Measurements from ENCODE around the gene NCOA3.
A peak's percentile ranks its signal among the peaks of the same experiment; 100 is the strongest.

Gene NCOA3

GRCh38 chr20:47648943-47649342 is 147.3 kb downstream of the NCOA3 start:
- no peak for DNase-seq

GRCh38 chr20:47652301-47652700 is 150.6 kb downstream of the NCOA3 start:
- no peak for DNase-seq

- DNase-seq, result no peak
Measured at GRCh38 chr20:47652794-47653193, 151.1 kb downstream of the NCOA3 start.

DNA sequence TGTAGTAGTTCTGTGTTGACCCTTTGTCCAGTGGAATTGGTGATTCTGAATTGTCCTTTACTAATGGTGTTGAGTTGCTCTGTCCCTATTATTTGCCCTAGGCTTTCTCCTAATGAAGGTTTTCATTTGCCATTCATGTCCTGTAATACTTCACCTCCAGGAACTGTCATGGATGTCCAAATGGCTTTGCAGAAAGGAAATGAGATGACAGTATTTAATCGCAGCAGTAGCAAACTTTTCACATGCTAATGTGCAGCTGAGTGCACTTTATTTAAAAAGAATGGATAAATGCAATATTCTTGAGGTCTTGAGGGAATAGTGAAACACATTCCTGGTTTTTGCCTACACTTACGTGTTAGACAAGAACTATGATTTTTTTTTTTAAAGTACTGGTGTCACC is 152.2 kb downstream of the NCOA3 start:
- no peak for DNase-seq

- DNase-seq, result no peak
Measured at GRCh38 chr20:47654370-47654769, 152.7 kb downstream of the NCOA3 start.

DNA sequence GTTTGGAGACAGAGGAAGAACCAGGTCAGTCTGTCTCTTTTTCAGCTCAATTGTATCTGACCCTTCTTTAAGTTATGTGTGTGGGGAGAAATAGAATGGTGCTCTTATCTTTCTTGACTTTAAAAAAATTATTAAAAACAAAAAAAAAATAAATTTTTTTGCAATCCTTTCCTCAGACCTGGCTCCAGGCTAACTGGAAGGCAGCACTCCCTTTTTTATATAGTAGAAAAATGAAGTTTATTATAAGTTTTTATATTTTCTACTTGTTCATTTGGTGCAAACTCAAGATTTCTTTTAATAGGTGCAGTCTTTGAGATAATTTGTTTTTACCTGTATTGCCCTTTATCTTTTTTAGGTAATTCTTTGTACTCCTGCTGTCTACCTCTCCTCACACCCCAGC is 153.9 kb downstream of the NCOA3 start:
- no peak for DNase-seq

DNA sequence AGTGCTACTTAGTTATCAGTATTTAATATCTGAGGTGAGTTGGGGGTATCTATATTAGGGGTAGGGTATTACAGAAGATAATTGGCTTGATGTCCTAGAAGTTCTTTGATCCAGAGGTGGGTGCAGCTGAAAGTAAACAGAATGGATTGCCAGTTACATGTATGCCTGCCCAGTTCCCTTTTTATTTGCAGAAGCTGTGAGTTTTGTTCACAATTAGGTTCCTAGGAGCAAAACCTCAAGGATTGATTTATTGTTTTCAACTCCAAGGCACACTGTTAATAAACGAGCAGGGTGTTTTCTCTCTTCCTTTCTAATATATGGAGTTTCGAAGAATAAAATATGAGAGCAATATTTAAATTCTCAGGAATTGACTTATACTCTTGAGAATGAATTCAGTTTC is 154.6 kb downstream of the NCOA3 start:
- no peak for DNase-seq

GRCh38 chr20:47659904-47660601 is 158.4 kb downstream of the NCOA3 start:
- DNase-seq, result no peak

DNA sequence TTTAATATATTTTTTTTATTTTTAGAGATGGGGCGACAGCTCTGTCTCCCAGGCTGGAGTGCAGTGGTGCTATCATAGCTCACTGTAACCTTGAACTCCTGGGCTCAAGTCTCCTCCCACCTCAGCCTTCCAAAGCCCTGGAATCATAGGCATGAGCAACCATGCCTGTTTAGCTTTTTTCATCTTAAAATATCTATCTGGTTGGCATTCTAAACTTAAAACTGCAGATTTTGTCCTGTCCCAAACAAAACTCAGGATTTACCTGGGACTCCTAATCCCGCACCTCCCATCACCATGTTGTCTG is 158.9 kb downstream of the NCOA3 start:
- DNase-seq, result no peak

GRCh38 chr20:47660983-47661700 is 159.5 kb downstream of the NCOA3 start:
- DNase-seq, result no peak

DNA sequence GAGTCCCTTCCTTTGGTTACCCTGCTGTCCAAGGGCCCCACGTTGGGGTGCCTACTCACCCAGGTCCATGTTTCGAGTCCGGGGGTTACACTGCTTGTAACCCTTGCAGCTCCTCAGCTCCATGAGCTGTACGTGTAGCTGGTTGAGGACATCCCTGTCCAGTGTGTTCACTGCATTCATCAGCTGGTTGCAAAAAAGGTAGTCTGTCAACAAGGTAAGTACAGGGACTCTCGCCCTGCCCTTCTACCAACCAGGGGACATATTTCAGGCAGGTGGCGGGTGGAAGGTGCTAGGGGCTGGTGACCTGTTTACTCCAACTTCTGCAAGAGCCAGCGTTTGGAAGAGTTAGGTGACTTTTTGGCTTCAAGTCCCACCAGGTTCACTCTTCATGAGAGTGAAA is 160.0 kb downstream of the NCOA3 start:
- no peak for DNase-seq

DNA sequence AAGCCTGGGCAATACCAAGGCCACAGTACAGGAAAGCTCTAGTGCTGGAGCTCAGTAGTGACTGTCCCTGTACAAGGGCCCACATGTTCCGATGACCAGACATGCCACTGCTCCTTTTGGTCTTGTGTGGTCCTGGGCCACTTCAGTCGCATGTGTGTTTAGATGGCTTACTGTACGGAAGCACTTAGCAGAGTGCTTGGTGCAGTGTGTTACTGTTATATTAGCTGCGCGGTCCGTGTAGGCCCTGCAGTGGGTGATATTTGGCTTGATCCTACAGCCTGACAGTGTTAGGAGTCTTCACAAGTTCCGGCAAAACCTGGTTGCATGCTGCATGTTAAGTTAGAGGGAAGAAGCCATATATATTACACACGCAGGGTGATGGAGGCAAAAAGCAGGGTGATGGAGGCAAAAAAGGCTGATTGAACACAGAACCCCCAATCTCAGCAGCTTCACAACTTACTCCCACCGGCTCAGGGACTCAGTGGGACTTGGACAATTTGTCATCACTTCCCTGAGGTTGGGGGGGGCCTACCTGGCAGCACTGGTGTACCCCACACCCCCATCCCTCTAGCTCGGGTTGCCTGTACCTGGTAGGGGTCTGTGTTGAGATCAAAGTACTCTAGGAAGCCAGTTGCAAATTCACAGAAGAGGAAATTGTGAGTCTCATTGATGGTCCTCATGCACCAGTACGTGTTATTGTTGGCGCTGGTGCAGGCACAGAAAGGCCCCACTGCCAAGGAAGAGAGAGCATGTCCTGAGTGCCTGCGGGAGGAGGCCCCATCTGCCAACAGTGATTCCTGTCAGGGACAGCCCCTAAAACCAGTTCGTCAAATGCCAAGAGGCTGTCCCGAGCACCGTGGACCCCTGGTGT is 161.0 kb downstream of the NCOA3 start:
- no peak for DNase-seq

DNA sequence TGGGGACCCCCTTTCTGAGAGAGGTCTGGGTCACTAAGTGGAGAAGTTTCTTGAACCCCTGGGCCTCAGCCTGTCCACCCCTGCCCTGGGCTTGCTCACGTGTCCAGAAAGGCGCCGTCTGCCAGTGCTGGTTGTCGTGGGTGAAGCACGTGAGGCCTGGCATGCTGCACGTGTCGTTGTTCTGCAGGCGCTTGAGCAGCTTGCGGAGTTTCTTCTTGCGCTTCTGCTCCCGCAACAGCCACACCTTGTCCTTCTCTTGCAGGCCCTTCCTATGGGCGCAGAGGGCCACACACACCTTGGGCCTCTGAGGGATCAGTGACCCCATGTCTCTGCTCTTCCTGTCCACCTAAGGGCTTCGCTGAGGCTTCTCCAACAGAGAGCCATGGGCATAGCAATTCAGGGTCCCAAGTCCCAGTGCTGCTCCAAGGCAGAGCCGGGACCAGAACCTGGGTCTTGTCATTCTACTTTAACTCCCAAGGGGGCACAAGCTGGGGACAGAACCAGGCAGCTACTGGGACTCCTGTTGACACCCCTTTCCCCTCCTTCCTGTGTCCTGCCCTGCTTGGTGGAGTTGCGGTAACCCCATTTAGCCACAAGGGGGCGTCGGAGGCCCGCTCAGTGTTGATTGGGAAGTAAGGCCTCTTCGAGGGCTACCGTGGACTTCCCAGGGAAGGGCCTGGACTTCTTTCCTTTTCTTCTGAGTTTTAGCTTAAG is 161.8 kb downstream of the NCOA3 start:
- peak; percentile 31 for DNase-seq

DNA sequence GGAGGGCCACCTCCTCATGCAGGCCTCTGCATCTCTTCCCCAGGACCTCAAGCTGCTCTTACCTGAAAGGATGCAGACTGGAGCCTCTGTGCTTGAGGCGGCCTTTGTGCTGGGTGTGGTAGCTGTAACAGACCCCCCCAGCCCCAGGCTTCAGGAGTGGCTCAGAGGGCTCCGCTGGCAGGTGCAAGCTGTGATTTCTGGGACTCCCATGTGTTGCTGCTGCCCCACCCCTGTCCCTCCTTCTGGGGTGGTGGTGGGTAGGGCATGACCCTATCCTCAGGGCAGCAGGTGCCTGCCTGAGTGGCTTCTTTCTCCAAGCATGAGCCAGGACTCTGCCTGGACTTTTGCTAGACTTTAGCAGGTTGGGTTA is 162.4 kb downstream of the NCOA3 start:
- no peak for DNase-seq

GRCh38 chr20:47664744-47665143 is 163.1 kb downstream of the NCOA3 start:
- no peak for DNase-seq

GRCh38 chr20:47665221-47665991 is 163.7 kb downstream of the NCOA3 start:
- DNase-seq, result peak; percentile 19

DNA sequence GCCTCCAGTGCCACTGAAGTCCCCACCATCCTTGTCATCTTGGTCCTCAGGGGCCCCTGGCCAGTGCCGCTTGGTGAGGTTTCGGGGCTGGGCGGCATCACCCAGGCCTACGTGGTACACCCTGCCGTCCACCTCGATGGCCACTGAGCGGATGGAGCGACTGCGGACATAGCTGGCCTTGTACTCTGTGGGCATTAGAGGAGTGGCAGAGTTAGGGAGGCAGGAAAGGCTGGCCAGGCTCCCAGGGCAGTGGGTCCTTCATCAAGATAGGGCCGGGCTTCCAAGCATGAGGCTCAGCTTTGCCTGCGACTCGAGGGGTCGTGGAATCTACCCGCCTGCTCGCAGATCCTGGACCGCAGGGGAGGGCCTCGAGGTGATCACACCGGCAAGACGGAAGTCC is 164.6 kb downstream of the NCOA3 start:
- DNase-seq, result no peak

- no peak for DNase-seq
Measured at GRCh38 chr20:47667086-47667485, 165.4 kb downstream of the NCOA3 start.

- no peak for DNase-seq
Measured at GRCh38 chr20:47667531-47668312, 166.0 kb downstream of the NCOA3 start.

- DNase-seq, result no peak
Measured at GRCh38 chr20:47668313-47669151, 166.8 kb downstream of the NCOA3 start.

DNA sequence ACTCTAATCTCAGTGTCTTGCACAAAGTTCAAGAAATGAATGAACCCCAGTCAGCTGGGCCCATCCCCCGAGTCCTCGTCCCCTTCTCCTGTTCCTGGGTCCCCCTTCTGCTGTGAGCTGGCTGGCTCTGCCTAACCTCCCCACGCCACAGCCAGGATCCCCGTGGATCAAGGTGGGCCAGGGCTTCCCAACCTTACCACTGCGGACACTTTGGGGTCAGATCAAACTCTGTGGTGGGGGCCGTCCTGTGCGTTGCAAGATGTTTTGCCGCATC is 167.4 kb downstream of the NCOA3 start:
- DNase-seq, result no peak

Data from NCI-H526 treated with DMSO at 0.1 percent for 48 hours (cell line).